Activated T-cell treated with anti-CD3 and anti-CD28 coated beads for 4 hours (primary cell): ENCODE data around the gene LBR.

Source experiments
- DNase-seq: peaks from one replicate; pipeline ENCODE4 v3.0.0-alpha.2; 2020

Gene LBR

DNA sequence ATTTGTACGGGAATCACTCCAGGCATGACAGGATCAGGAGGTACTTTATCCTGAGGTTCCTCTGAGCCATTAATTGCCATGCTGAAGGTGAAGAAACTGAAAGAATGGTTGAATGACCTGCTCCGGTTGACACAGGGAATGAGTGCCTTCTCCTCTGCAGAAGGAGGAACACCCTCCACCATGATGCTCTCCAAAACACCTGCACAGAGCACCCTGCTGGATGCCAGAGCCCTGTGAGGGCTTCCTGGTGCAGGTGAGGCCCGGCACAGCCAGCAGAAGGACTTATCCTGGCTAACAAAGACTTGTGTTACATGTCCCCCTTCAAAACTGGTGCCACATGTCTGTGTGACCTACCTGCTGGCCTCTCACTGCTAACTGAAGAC lies 14.3 kb upstream of the LBR start:
- DNase-seq, result no peak

DNA sequence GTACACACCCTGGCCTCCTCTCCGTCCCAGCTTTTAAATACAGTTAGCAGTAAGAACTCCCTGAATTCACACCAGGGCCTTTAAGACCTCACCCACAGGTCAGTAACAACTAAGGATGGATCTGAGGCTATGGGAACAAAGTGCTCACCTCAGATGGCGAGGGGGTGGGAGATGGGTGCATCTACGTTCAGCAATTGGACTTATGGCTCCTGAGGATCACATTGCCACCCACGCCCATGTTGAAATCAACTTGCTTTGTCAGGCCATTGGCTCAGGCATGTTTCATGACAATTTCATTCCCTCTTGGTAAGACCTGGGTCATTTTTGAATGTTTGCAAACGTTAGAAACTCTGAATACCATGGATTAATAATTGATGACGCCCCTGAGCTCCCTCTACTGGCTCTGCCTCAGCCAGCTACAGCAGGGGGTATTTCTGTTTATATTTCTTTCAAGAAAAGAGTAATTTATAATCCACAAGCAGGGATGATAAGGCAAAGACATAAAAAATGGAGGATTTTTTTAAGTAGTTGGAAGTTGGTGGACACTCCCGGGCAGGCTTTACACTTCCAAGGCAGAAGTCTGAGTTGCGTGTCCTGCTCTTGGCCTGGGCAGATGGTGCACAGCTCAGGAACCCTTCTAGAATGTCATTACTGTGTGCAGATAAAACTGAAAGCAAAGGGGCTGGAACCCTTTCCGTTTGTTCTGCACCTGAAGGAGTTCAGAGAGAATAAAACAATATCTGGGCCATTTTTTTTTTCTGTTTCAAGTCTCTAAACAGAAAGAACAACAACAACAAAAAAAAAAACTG lies 13.7 kb upstream of the LBR start:
- DNase-seq, result no peak

DNA sequence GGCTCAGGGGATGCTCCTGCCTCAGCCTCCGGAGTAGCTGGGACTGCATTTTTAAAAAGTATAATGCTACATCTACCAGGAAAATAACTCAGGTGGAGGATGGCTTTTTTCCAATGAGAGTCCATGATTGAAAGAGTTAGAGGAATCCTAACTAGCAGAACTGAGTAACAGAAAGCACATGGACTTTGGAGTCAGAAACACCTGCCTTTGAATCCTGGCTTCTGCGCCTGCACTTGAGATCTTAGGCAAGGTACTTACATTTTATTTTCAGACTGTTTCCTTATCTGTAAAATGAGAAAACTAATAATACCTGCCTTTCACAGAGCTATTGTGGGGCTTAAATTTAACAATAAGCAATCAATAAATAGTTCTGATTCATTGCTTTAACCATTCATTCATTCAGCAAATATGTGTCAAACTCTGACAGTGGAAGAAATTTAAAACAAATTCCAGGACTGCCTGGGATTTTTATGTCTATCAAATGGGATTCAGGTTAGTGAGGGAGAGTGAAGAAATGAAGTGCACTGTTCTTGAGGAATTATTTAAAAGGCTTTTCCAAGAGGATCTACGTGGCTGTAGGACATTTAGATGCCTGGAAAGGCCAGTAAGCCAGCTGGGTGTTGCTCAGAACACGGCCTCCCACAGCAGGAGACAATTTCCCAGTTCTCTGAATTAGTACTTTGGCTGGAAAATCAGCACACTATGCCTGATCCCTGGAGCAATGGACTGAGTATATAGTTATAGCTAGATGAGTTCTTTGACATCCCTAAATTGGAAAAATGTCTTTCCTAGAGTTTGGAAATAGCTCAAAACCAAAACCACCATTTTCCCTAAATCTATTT lies 12.8 kb upstream of the LBR start:
- no peak for DNase-seq

- no peak for DNase-seq
Observed at GRCh38 chr1:225437710-225438437, 10.0 kb upstream of the LBR start.

GRCh38 chr1:225435957-225436392 lies 8.1 kb upstream of the LBR start:
- no peak for DNase-seq

- DNase-seq, result no peak
Observed at GRCh38 chr1:225435487-225435886, 7.6 kb upstream of the LBR start.

- DNase-seq, result no peak
Observed at GRCh38 chr1:225435076-225435475, 7.2 kb upstream of the LBR start.

DNA sequence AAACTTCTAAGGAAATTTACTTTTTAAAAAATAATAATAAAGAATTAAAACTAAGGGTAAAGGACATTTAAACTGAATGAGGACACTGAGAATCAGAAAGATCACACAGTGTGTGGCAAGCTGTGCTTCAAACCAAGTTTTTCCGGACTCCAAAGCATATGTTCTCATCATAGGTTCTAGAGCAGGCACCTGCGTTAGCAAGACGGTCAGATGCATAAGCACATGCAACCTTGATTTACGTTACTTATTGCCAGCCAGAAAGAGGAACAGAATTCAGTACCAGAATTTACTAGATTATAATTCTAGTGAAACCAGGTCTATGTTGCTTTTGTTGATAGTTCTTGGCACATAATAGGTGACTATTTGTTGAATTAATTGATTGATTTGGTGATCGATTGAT lies 6.2 kb upstream of the LBR start:
- no peak for DNase-seq

- DNase-seq, result no peak
Observed at GRCh38 chr1:225431081-225431863, 3.4 kb upstream of the LBR start.

- no peak for DNase-seq
Observed at GRCh38 chr1:225430301-225430700, 2.5 kb upstream of the LBR start.

DNA sequence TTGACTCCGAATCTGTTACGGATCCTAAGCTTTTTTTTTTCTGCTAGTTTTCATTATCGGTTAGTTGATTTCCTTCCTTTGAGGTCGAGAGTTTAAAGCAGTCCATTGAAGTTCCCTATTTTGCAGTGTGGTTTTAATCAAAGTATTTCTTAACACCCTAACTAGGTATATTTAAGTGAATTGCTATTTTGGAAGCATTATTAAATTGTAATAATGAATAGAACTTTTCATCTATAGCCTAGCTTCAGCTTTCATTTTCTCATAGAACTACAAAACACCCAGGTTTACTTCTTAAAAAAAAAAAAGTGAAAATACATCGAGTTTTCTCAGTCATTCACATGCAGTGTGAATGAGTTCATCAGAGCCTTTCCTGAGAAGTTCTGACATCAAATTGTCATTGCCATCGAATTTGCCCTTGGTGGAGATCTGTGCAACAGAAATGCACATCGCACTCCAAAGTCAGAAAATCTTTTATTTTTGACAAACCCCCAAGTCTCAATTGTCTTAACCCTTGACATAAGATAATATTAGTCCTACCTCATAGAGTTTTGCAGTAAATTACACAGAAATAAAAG lies 1.1 kb upstream of the LBR start:
- DNase-seq, result no peak

GRCh38 chr1:225428068-225428880 lies 436 bp upstream of the LBR start:
- DNase-seq, result peak; percentile 87

GRCh38 chr1:225426395-225427234 lies 1.2 kb downstream of the LBR start:
- no peak for DNase-seq

DNA sequence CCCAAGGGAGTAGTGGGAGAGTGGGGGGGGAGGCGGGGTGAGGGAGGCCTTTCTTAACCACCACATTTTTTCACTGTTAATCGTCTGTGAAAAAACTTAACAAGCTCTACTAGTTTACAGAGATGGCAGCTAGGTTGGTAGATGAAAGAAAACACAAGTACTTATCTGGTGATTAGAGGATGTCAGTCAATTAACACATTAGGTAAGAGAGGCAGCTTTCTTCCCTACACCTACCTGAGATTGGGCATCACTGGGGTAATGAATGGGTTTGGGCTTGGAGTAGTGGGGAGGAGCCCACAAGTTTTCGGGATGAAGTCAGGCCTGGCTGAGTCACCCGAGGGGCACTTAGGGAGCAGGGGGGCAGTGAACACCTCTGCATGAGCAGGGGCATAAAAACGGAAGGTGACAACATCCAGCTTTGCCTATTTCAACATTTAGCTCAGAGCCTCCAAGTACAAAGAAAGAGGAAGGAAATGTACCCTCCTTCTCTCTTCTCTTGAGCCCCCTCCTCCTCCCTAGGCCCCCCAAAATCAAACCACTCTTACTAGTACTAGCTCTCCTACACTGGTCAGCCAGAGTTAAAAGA lies 2.5 kb downstream of the LBR start:
- DNase-seq, result no peak

DNA sequence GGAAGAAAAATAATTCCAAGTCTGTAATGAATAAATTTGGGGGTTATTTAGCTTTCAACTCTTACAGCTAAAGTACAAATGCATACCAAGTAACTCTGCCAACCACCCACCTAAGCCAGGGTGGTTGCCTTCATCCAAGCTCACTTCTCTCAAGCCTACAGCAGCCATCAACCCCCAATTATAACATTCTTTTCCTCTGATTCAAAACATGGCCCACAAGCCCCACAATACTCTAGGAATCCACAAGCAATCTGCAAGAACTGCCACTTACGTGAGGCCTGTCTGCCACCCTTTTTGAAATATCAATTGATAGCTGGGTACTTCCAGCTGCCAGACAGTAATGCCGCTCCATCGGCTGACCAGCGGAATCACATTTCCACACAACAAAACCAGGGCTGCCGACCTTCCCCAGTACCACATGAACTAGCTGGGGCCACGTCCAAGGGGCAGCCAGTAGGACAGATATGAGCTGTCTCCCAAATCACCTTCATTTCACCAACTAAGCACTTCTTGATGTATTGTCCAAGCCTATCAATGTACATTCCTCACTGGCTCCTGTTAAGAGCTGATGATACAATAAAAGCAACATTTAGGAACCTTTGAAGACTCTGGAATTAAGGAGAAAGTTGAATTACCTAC lies 3.2 kb downstream of the LBR start:
- no peak for DNase-seq

- no peak for DNase-seq
Observed at GRCh38 chr1:225423518-225423855, 4.4 kb downstream of the LBR start.

GRCh38 chr1:225422795-225423517 lies 4.9 kb downstream of the LBR start:
- no peak for DNase-seq

- DNase-seq, result no peak
Observed at GRCh38 chr1:225422031-225422605, 5.7 kb downstream of the LBR start.

GRCh38 chr1:225418598-225418997 lies 9.2 kb downstream of the LBR start:
- no peak for DNase-seq
